HepG2 (cell line): ENCODE results near the gene RHOT2. TPM values are rescaled to one million over a fixed set of nuclear protein-coding genes. Genes with fewer than 3 reads are reported as not detected.
A peak's percentile ranks its signal among the peaks of the same experiment; 100 is the strongest.

ENCODE experiments used
- ERF ChIP-seq: IDR thresholded peaks from 2 replicates; pipeline ENCODE4 v1.6.1; 2018; ENCODE audit warnings: missing biosample characterization, missing genetic modification reagents
- KDM6A ChIP-seq: IDR thresholded peaks from 2 replicates; pipeline ENCODE4 v1.6.1; 2016; ENCODE audit warnings: low read depth
- KLF6 ChIP-seq: IDR thresholded peaks from 2 replicates; pipeline ENCODE4 v1.8.0; 2016; ENCODE audit warnings: missing biosample characterization, missing genetic modification reagents
- NRL ChIP-seq: sonication (generic); formaldehyde crosslinking; IDR thresholded peaks from 2 replicates; pipeline ENCODE4 v1.5.0; 2020; ENCODE audit warnings: missing genetic modification reagents, mild to moderate bottlenecking, moderate library complexity, borderline replicate concordance
- POLR2G ChIP-seq: fragments of 200-400 bp; formaldehyde crosslinking; IDR thresholded peaks from 2 replicates; pipeline ENCODE4 v1.6.1; 2018; ENCODE audit warnings: mild to moderate bottlenecking, low read depth, low read length, moderate library complexity
- RFX5 ChIP-seq: IDR thresholded peaks from 2 replicates; pipeline ENCODE4 v1.6.1; 2011; ENCODE audit warnings: low read depth, low read length, improper control_type of control experiment
- SALL1 ChIP-seq: sonication (generic); formaldehyde crosslinking; IDR thresholded peaks from 2 replicates; pipeline ENCODE4 v1.8.0; 2022; ENCODE audit warnings: mild to moderate bottlenecking, missing genetic modification reagents
- SOX5 ChIP-seq: IDR thresholded peaks from 2 replicates; pipeline ENCODE4 v1.6.1; 2016; ENCODE audit warnings: borderline replicate concordance
- SOX6 ChIP-seq, 2 experiments: fragments of 450-650 bp in 1 of 2; sonication (generic) in 1 of 2; formaldehyde crosslinking in 1 of 2; IDR thresholded peaks; 2 replicates each; pipeline versions ENCODE4 v1.4.0 to v1.6.1; 2017 to 2020; ENCODE audit warnings: antibody characterized with exemption in 1 of 2, mild to moderate bottlenecking in 1 of 2, missing genetic modification reagents in 1 of 2
- SPEN ChIP-seq: sonication (generic); formaldehyde crosslinking; IDR thresholded peaks from 2 replicates; pipeline ENCODE4 v1.5.1; 2020; ENCODE audit warnings: low read depth, mild to moderate bottlenecking, missing genetic modification reagents
- SYNCRIP ChIP-seq: fragments of 200-400 bp; formaldehyde crosslinking; IDR thresholded peaks from 2 replicates; pipeline ENCODE4 v1.6.1; 2018; ENCODE audit warnings: mild to moderate bottlenecking, low read depth, low read length; ENCODE audit not compliant: insufficient read depth
- TBX2 ChIP-seq: sonication (generic); formaldehyde crosslinking; IDR thresholded peaks from 2 replicates; pipeline ENCODE4 v1.5.0; 2020; ENCODE audit warnings: missing genetic modification reagents, mild to moderate bottlenecking, borderline replicate concordance
- YEATS4 ChIP-seq: sonication (generic); formaldehyde crosslinking; IDR thresholded peaks from 2 replicates; pipeline ENCODE4 v1.4.0; 2020; ENCODE audit warnings: missing genetic modification reagents, borderline replicate concordance
- ZBTB8A ChIP-seq: sonication (generic); formaldehyde crosslinking; IDR thresholded peaks from 2 replicates; pipeline ENCODE4 v1.4.0; 2020; ENCODE audit warnings: mild to moderate bottlenecking, low read depth, missing genetic modification reagents, borderline replicate concordance
- ZFX ChIP-seq: sonication (generic); formaldehyde crosslinking; IDR thresholded peaks from 2 replicates; pipeline ENCODE4 v1.4.0; 2020; ENCODE audit warnings: mild to moderate bottlenecking, low read depth, missing genetic modification reagents, moderate library complexity
- ZNF138 ChIP-seq: sonication (generic); formaldehyde crosslinking; IDR thresholded peaks from 2 replicates; pipeline ENCODE4 v1.5.0; 2020; ENCODE audit warnings: mild to moderate bottlenecking, low read depth, missing genetic modification reagents
- ZNF280B ChIP-seq: sonication (generic); formaldehyde crosslinking; IDR thresholded peaks from 2 replicates; pipeline ENCODE4 v1.5.0; 2020; ENCODE audit warnings: missing genetic modification reagents, mild to moderate bottlenecking, borderline replicate concordance
- ZNF329 ChIP-seq: sonication (generic); formaldehyde crosslinking; IDR thresholded peaks from 2 replicates; pipeline ENCODE4 v1.9.0; 2021; ENCODE audit warnings: low read depth, mild to moderate bottlenecking, missing genetic modification reagents
- ZNF564 ChIP-seq: sonication (generic); formaldehyde crosslinking; IDR thresholded peaks from 2 replicates; pipeline ENCODE4 v1.8.1; 2023; ENCODE audit warnings: mild to moderate bottlenecking, missing genetic modification reagents
- ZSCAN22 ChIP-seq: sonication (generic); formaldehyde crosslinking; IDR thresholded peaks from 2 replicates; pipeline ENCODE4 v1.4.0; 2020; ENCODE audit warnings: mild to moderate bottlenecking, missing genetic modification reagents
- polyA plus RNA-seq, 8 experiments: library from polyadenylated mRNA; depleted of rRNA in 3 of 8; stranded (reverse) in 7 of 8; unstranded in 1 of 8; fragments of >200 nt; fragmentation: Illumina TruSeq in 4 of 8; extraction: Trizol in 4 of 8; gene quantifications; 2 replicates each; pipeline versions ENCODE4 v1.2.1 to v1.2.3, GENCODE V29; 2011 to 2016; ENCODE audit warnings: low read depth in 4 of 8, missing spikeins in 1 of 8, mixed read lengths in 1 of 8; ENCODE audit not compliant: insufficient read depth in 1 of 8
- total RNA-seq, 5 experiments: library from RNA; depleted of rRNA; stranded (reverse); fragments of >200 nt; fragmentation: Illumina TruSeq; extraction: Trizol; gene quantifications; 2 replicates each; pipeline ENCODE4 v1.2.3, GENCODE V29; 2016; ENCODE audit warnings: low read depth in 1 of 5
- TF ChIP-seq, protein P1 (sequence below): sonication (generic); formaldehyde crosslinking; IDR thresholded peaks from 2 replicates; pipeline ENCODE4 v1.4.0; 2020; ENCODE audit warnings: missing genetic modification reagents
- TF ChIP-seq, protein P2 (sequence below): IDR thresholded peaks from 2 replicates; pipeline ENCODE4 v1.6.1; 2016; ENCODE audit warnings: missing biosample characterization, missing genetic modification reagents, low read depth
- TF ChIP-seq, protein P3 (sequence below): sonication (generic); formaldehyde crosslinking; IDR thresholded peaks from 2 replicates; pipeline ENCODE4 v1.8.0; 2022; ENCODE audit warnings: mild to moderate bottlenecking, missing genetic modification reagents, moderate library complexity

The RHOT2 gene
- total and polyA plus RNA-seq, 2 of the 13 experiments (the other 11 are each of a cell fraction or from before 2014, with no cell fraction given), result 63.6 to 76.9 TPM

- TF ChIP-seq, protein P1, sequence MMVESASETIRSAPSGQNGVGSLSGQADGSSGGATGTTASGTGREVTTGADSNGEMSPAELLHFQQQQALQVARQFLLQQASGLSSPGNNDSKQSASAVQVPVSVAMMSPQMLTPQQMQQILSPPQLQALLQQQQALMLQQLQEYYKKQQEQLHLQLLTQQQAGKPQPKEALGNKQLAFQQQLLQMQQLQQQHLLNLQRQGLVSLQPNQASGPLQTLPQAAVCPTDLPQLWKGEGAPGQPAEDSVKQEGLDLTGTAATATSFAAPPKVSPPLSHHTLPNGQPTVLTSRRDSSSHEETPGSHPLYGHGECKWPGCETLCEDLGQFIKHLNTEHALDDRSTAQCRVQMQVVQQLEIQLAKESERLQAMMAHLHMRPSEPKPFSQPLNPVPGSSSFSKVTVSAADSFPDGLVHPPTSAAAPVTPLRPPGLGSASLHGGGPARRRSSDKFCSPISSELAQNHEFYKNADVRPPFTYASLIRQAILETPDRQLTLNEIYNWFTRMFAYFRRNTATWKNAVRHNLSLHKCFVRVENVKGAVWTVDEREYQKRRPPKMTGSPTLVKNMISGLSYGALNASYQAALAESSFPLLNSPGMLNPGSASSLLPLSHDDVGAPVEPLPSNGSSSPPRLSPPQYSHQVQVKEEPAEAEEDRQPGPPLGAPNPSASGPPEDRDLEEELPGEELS, result no peak
- TF ChIP-seq, protein P2, sequence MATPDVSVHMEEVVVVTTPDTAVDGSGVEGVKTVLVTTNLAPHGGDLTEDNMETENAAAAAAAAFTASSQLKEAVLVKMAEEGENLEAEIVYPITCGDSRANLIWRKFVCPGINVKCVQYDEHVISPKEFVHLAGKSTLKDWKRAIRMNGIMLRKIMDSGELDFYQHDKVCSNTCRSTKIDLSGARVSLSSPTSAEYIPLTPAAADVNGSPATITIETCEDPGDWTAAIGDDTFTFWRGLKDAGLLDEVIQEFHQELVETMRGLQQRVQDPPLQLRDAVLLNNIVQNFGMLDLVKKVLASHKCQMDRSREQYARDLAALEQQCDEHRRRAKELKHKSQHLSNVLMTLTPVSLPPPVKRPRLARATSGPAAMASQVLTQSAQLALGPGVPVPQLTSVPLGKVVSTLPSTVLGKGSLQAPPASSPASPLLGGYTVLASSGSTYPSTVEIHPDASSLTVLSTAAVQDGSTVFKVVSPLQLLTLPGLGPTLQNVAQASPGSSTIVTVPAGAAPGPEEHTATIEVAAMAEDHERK, result no peak
- TF ChIP-seq SOX6 (IDR thresholded peaks at IDR 0.05) (no peak), SOX6 (CRISPR knock-in tag; IDR thresholded peaks at IDR 0.05) (0 out of 2 replicates have a peak, but pooled peaks have one; percentile 23), NRL (no peak), SYNCRIP (no peak), RFX5 (no peak), ZNF280B (CRISPR knock-in tag) (no peak), ZNF138 (CRISPR knock-in tag) (no peak), ERF (no peak), ZFX (CRISPR knock-in tag) (peak; percentile 69), ZSCAN22 (CRISPR knock-in tag) (no peak), SPEN (CRISPR knock-in tag) (peak; percentile 28), KDM6A (CRISPR knock-in tag) (no peak), KLF6 (CRISPR knock-in tag) (no peak), SALL1 (CRISPR knock-in tag) (0 out of 2 replicates have a peak, but pooled peaks have one; percentile 27), TBX2 (no peak), YEATS4 (CRISPR knock-in tag) (peak; percentile 73), ZNF564 (CRISPR knock-in tag) (no peak), ZNF329 (CRISPR knock-in tag) (no peak), ZBTB8A (CRISPR knock-in tag) (no peak), POLR2G (peak; percentile 63), SOX5 (CRISPR knock-in tag) (0 out of 2 replicates have a peak, but pooled peaks have one; percentile 10)
- TF ChIP-seq, protein P3, sequence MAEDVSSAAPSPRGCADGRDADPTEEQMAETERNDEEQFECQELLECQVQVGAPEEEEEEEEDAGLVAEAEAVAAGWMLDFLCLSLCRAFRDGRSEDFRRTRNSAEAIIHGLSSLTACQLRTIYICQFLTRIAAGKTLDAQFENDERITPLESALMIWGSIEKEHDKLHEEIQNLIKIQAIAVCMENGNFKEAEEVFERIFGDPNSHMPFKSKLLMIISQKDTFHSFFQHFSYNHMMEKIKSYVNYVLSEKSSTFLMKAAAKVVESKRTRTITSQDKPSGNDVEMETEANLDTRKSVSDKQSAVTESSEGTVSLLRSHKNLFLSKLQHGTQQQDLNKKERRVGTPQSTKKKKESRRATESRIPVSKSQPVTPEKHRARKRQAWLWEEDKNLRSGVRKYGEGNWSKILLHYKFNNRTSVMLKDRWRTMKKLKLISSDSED (CRISPR knock-in tag), result no peak
These were observed 12.1 kb downstream of the RHOT2 start, which contains the start of gene STUB1 (continued) for GRCh38 chr16:679814-680624.
